HG02840 (cell line): ENCODE results near the gene MITF.

Source experiments
- ATAC-seq: cut with Tn5 transposase; IDR thresholded peaks from one replicate; pipeline ENCODE4 v1.9.1; 2021; ENCODE audit warnings: mild to moderate bottlenecking, moderate library complexity, moderate number of reproducible peaks; ENCODE audit not compliant: unreplicated experiment, low FRiP score

Gene MITF

GRCh38 chr3:69997631-69998307 lies 258.5 kb downstream of the MITF start:
- no peak for ATAC-seq

DNA sequence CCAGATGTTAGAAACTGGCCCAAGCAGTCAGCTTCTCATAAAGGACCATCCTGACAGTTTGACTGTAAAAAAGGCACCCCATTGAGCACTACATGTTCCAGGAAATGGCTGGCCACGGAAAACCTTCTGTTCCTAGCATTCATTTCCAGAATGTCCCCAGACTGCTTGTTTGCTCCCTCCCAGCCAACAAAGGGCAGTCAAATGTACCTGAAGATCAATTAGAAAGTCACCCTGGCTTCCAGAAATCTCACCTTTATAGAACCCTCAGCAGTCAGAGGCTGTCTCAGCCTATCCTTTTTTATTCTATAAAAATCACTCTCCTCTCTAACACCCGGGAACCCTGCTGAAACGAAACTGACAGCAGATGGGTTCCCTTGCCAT lies 259.5 kb downstream of the MITF start:
- no peak for ATAC-seq

DNA sequence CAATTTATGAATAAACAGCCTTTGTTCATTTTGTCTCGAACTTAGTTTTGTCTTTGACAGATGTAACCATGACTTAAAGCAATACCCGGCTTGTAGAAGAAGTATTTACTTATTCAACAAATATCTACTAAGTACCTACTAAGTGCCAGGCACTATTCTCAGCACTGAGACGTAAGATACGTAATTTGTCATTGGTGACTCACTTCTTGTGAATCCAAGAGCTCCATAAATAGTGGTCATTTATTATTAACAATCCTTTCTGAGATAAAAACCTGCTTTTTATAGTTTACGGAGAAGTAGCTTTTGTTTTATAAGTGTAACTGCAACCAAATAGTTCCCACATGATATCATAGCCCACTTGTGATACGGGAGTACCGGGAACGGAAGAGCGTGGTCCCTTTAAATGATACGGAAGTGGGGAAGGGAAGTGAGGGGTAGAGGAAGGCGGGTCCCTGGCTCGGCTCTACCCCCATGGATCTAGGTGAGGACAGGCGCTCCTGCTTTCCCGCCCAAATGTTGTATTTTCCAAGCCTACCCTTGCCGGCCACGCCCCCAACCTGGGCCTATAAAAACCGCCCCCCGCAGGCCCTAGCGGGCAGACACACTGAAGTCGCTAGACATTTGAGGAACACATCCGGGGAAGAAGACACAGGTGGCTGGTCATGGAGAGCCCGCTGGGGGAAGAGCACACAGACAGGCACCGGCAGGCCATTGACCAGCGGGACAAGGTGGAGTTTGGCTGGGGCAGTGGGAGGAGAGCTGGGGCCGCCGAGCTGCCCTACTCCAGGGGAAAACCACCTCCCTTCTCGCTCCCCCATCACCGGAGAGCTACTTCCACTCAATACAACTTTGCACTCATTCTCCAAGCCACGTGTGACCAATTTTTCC lies 260.1 kb downstream of the MITF start, which contains the start of gene SAMMSON:
Gene SAMMSON, plus strand, starts transcription at position 594 of the 888 bp plus-strand sequence.
- ATAC-seq = no peak

GRCh38 chr3:70000028-70000410 lies 260.8 kb downstream of the MITF start:
- no peak for ATAC-seq

DNA sequence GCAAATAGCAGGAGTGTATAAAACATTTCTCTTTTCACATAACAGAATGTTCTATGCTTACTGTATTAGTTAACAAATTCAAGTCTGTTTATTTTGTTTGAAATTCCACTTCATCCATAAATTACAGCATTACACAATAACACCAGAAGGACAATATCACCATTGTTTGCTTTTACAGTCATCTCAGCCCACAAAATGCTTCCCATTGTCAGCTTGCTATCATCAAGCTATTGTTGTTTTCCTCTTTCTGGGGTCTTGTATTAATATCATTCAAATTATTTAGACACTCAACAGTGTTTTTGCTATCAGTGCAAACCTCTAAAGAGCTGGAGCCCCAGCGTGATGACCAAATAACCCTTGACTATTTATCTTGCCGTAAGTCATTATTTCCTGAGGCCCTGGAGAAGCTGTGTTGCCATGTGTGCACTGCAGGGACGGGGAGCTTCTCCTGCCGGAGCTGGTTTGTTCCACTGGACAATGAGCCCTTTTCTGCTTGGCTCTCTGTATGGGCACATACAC lies 261.4 kb downstream of the MITF start:
- ATAC-seq = no peak

DNA sequence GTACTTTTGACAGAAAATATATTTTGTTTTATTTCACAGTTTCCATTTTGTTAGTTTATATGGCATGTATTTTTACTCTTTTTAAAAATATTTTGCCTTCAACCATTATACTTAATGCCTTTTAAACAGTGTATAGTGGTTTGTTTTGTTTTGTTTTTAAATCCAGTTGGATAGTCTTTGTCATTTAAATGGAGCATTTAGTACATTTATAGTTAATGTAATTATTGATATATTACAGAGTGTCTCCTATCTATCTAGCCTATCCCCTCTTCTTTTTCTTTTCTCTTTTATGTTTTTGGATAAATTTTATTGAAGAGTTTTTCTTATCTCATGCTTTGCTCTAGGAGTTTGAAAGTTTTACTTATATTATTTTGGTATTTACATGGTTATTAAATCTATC lies 263.9 kb downstream of the MITF start:
- no peak for ATAC-seq

- no peak for ATAC-seq
Measured at GRCh38 chr3:70006089-70006488, 266.8 kb downstream of the MITF start.

GRCh38 chr3:70010346-70010745 lies 271.1 kb downstream of the MITF start:
- no peak for ATAC-seq

- ATAC-seq = no peak
Measured at GRCh38 chr3:70011582-70011981, 272.3 kb downstream of the MITF start.
